B cell (primary cell): ENCODE data around the gene SSX2IP. TPM values are rescaled to one million over a fixed set of nuclear protein-coding genes. Genes with fewer than 3 reads are reported as not detected.

Source experiments
- ATAC-seq: fragments of 200-7000 bp; cut with Tn5 transposase; one replicate; pipeline ENCODE4 v1.10.0; 2021; ENCODE audit warnings: low read depth, mild to moderate bottlenecking, moderate number of reproducible peaks, moderate library complexity
- CTCF ChIA-PET: fragments of 350-600 bp; sonication (Branson Sonifier 250); formaldehyde crosslinking; loops from one replicate; lab custom pipeline; 2021; ENCODE audit warnings: antibody characterized with exemption, inconsistent platforms; lab: Charles Lee
- POLR2A ChIA-PET: fragments of 350-600 bp; sonication (Branson Sonifier 250); formaldehyde crosslinking; loops from one replicate; lab custom pipeline; 2021; ENCODE audit warnings: antibody characterized with exemption; lab: Charles Lee
- DNase-seq: peaks from one replicate; pipeline ENCODE4 v3.0.0; 2013
- H2AFZ ChIP-seq: 2 replicates; pipeline ENCODE4 v1.6.1; 2012; ENCODE audit warnings: mild to moderate bottlenecking, low read depth, low read length; ENCODE audit not compliant: insufficient read depth, poor library complexity, severe bottlenecking
- H3K27ac ChIP-seq, 2 donors: 1 replicate in 1 of 2; 2 replicates in 1 of 2; pipeline ENCODE4 v1.5.1; 2012 to 2013; ENCODE audit warnings: low read length in 2 of 2, mild to moderate bottlenecking in 2 of 2, moderate library complexity in 1 of 2
- H3K27me3 ChIP-seq, 4 experiments: fragments of 200-600 bp in 1 of 4; sonication (generic) in 1 of 4; replicated peaks in 1 of 4; 1 replicate in 2 of 4; 2 replicates in 2 of 4; pipeline versions ENCODE4 v1.6.1 to v1.7.0; 2013 to 2016; ENCODE audit warnings: low read length in 3 of 4, mild to moderate bottlenecking in 2 of 4, mixed read lengths in 1 of 4, moderate library complexity in 1 of 4; ENCODE audit not compliant: insufficient read depth in 4 of 4, control insufficient read depth in 3 of 4; ENCODE audit errors: control extremely low read depth in 1 of 4
- H3K36me3 ChIP-seq, 2 experiments: replicated peaks in 1 of 2; 1 replicate in 1 of 2; 2 replicates in 1 of 2; pipeline versions ENCODE4 v1.6.1 to v1.7.1; 2013; ENCODE audit warnings: low read length in 1 of 2; ENCODE audit not compliant: insufficient read depth in 2 of 2, control insufficient read depth in 1 of 2; ENCODE audit errors: control extremely low read depth in 1 of 2, extremely low read depth in 1 of 2
- H3K4me1 ChIP-seq, 2 donors: fragments of 200-600 bp in 1 of 2; sonication (generic) in 1 of 2; 1 replicate in 1 of 2; 2 replicates in 1 of 2; pipeline versions ENCODE4 v1.5.1 to v1.6.1; 2013 to 2017; ENCODE audit warnings: low read length in 2 of 2; ENCODE audit not compliant: control insufficient read depth in 2 of 2, insufficient read depth in 2 of 2
- H3K4me2 ChIP-seq: replicated peaks from 2 replicates; pipeline ENCODE3; 2012; ENCODE audit warnings: mild to moderate bottlenecking, low read depth, low read length; ENCODE audit not compliant: poor library complexity, severe bottlenecking
- H3K4me3 ChIP-seq, 5 experiments: fragments of 200-600 bp in 1 of 5; sonication (generic) in 1 of 5; 1 replicate in 3 of 5; 2 replicates in 2 of 5; pipeline versions ENCODE4 v1.5.1 to v1.7.0; 2011 to 2016; ENCODE audit warnings: low read length in 4 of 5, mild to moderate bottlenecking in 4 of 5, low read depth in 2 of 5, control low read depth in 1 of 5, moderate library complexity in 1 of 5; ENCODE audit not compliant: insufficient read depth in 1 of 5; ENCODE audit errors: control extremely low read depth in 1 of 5, extremely low read depth in 1 of 5
- H3K79me2 ChIP-seq: fragments of 200-600 bp; sonication (generic); one replicate; pipeline ENCODE4 v1.6.0; 2016; ENCODE audit warnings: low read length; ENCODE audit not compliant: control insufficient read depth, insufficient read depth
- H3K9ac ChIP-seq: fragments of 200-600 bp; sonication (generic); 2 replicates; pipeline ENCODE4 v1.6.1; 2017; ENCODE audit warnings: mild to moderate bottlenecking, low read length, moderate library complexity
- H3K9me3 ChIP-seq, 3 donors: one replicate each; pipeline versions ENCODE4 v1.6.1 to v1.7.1; 2013; ENCODE audit warnings: low read length in 2 of 3; ENCODE audit not compliant: control insufficient read depth in 2 of 3, insufficient read depth in 1 of 3; ENCODE audit errors: control extremely low read depth in 1 of 3
- H4K20me1 ChIP-seq: 2 replicates; pipeline ENCODE4 v1.6.0; 2012; ENCODE audit warnings: mild to moderate bottlenecking, low read length; ENCODE audit not compliant: insufficient read depth, control insufficient read depth, poor library complexity, severe bottlenecking
- H3K27ac Mint-ChIP-seq: one replicate; pipeline ENCODE4 v1.8.0; 2021; ENCODE audit warnings: mixed read lengths
- H3K27me3 Mint-ChIP-seq: one replicate; pipeline ENCODE4 v1.8.0; 2021; ENCODE audit warnings: mixed read lengths
- H3K4me1 Mint-ChIP-seq: one replicate; pipeline ENCODE4 v1.8.0; 2021; ENCODE audit warnings: mixed read lengths
- H3K4me3 Mint-ChIP-seq: one replicate; pipeline ENCODE4 v1.8.0; 2021; ENCODE audit warnings: mixed read lengths
- H3K9me3 Mint-ChIP-seq: one replicate; pipeline ENCODE4 v1.8.0; 2022; ENCODE audit warnings: mixed read lengths; ENCODE audit not compliant: insufficient read depth
- CTCF ChIP-seq: fragments of 200-600 bp; IDR thresholded peaks from one replicate; pipeline ENCODE4 v1.8.0; 2022; ENCODE audit warnings: antibody characterized with exemption, mild to moderate bottlenecking
- EZH2 ChIP-seq: IDR thresholded peaks from 2 replicates; pipeline ENCODE4 v1.6.1; 2012; ENCODE audit warnings: borderline replicate concordance, low read depth, mild to moderate bottlenecking, moderate library complexity, low read length; ENCODE audit not compliant: insufficient read depth, poor library complexity, severe bottlenecking
- WGBS: methylation state at CpG from one replicate; pipeline ENCODE4 v1.1.5; 2013; ENCODE audit warnings: missing lambda C conversion rate; ENCODE audit not compliant: insufficient coverage; 5-methylcytosine and 5-hydroxymethylcytosine counted together
- intact Hi-C: fragments of 100-400 bp; cut with micrococcal nuclease; formaldehyde crosslinking; loops from one replicate; pipeline ENCODE4 v1.10.0; 2022
- polyA plus RNA-seq: library from polyadenylated mRNA; depleted of rRNA; stranded (reverse); fragments of >200 nt; gene quantifications from 2 replicates; pipeline ENCODE4 v1.2.3, GENCODE V29; 2012
- total RNA-seq, 2 donors: library from RNA; stranded (reverse); fragments of 120-200 nt in 1 of 2; gene quantifications; 1 replicate in 1 of 2; 2 replicates in 1 of 2; pipeline versions ENCODE4 v1.2.3 to v1.2.4, GENCODE V29; 2013 to 2022

Gene SSX2IP
- total and polyA plus RNA-seq, 2 donors (not counting 1 experiment from before 2014, with no cell fraction given) = 0.95 to 10.3 TPM

DNA sequence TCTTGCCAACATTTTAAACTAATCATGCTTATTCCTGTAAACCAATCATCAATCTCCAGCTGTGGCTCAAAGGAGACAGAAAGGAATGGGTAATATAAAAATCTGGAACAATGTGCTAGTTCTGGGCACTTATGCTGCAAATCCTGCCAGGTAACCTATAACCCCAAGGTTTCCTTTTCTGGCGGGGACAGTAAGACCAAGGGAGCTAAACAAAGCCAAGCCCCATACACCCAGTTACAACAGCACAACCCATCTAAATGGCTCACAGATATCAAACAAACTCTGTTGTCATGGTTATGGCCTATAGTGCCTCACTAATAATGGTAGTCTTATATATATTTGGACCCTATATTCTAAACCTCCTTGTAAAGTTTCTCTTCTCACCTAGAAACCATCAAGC is 79.2 kb downstream of the SSX2IP start:
- Histone ChIP-seq H3K27me3 (peaks cover 0 to 9% (median 0%) of the 10 kb centered on the region in 4 experiments), H3K36me3 (no peaks in the 10 kb centered on the region), H3K4me1 (no peaks in the 10 kb centered on the region), H3K9ac (no peak overlapping the region), H3K4me2 (no peak overlapping the region), H2AFZ (no peak overlapping the region), H3K79me2 (no peaks in the 10 kb centered on the region), H4K20me1 (no peaks in the 10 kb centered on the region), H3K27ac (no peak overlapping the region), H3K9me3 (peaks cover 4 to 8% (median 8%) of the 10 kb centered on the region in 3 donors), H3K4me3 (no peak overlapping the region)
- Mint-ChIP-seq H3K27ac (no peak overlapping the region), H3K4me1 (no peaks in the 10 kb centered on the region), H3K9me3 (peaks cover 5% of the 10 kb centered on the region), H3K4me3 (no peak overlapping the region), H3K27me3 (no peaks in the 10 kb centered on the region)
- WGBS = no CpG with 5 or more reads among the region's 1 CpG
- ChIA-PET POLR2A (no interaction called here), CTCF (no interaction called here)
- TF ChIP-seq CTCF = no peak
- no peak for TF ChIP-seq EZH2
- intact Hi-C loops = no loop called here
- no peak for DNase-seq
- ATAC-seq = no peak

DNA sequence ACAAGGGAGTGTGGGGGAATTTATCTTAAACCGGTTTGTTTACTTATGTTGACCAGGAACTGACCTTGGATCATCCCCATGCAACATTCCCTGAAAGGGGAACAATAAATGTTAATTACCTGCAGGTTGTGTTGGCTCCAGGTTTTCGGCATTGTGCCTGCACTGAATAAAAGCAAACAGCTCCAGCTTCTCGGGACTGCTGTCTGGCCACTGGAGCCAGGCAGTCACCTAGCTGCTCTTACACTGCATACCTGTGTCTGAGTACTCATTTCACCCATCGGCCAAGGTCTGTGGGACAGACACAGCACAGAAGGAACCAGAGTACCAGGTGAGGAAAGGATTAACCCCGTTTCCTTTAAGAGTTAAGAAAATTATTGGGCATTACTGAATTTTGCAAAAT is 83.3 kb downstream of the SSX2IP start:
- Histone ChIP-seq H3K27ac (no peak overlapping the region), H3K27me3 (peaks cover 0 to 17% (median 0%) of the 10 kb centered on the region in 4 experiments), H3K4me3 (no peak overlapping the region), H2AFZ (no peak overlapping the region), H3K79me2 (no peaks in the 10 kb centered on the region), H4K20me1 (no peaks in the 10 kb centered on the region), H3K9ac (no peak overlapping the region), H3K36me3 (no peaks in the 10 kb centered on the region), H3K4me1 (no peaks in the 10 kb centered on the region), H3K9me3 (peaks cover 6 to 26% (median 25%) of the 10 kb centered on the region in 3 donors), H3K4me2 (no peak overlapping the region)
- Mint-ChIP-seq H3K4me1 (no peaks in the 10 kb centered on the region), H3K4me3 (no peak overlapping the region), H3K27ac (no peak overlapping the region), H3K9me3 (peaks cover 8% of the 10 kb centered on the region), H3K27me3 (no peaks in the 10 kb centered on the region)
- intact Hi-C loops = no loop called here
- TF ChIP-seq EZH2 (no peak), CTCF (no peak)
- POLR2A ChIA-PET = no interaction called here
- ATAC-seq (no peak), DNase-seq (no peak)
- CTCF ChIA-PET = interaction anchor here (1.0 to 1.7 kb wide), 3 partner anchors 21 to 462 kb away, joined by 3 to 6 read pairs (median 3); no protein-coding TSS in a partner anchor
- WGBS = 100% methylated on average over 4 of the region's 5 CpGs
